Naive thymus-derived CD4-positive, alpha-beta T cell (primary cell): ENCODE measurements around the gene KRT81. TPM values are rescaled to one million over a fixed set of nuclear protein-coding genes. Genes with fewer than 3 reads are reported as not detected.

Source experiments
- ATAC-seq: fragments of 150-1000 bp; cut with Tn5 transposase; 2 replicates; pipeline ENCODE4 v1.10.0; 2021; ENCODE audit warnings: mild to moderate bottlenecking, moderate library complexity
- CTCF ChIA-PET: fragments of 350-600 bp; sonication (Branson Sonifier 250); formaldehyde crosslinking; loops from one replicate; lab custom pipeline; 2021; ENCODE audit warnings: antibody characterized with exemption; lab: Charles Lee
- POLR2A ChIA-PET: fragments of 350-600 bp; sonication (Branson Sonifier 250); formaldehyde crosslinking; loops from one replicate; lab custom pipeline; 2021; ENCODE audit warnings: antibody characterized with exemption, inconsistent platforms; lab: Charles Lee
- DNase-seq, 9 donors: peaks; one replicate each; pipeline versions ENCODE4 v3.0.0 to v3.0.0-alpha.2; 2020 to 2022; ENCODE audit warnings: mixed read lengths in 1 of 9
- H3K27ac ChIP-seq: one replicate; pipeline ENCODE4 v1.7.0; 2013; ENCODE audit warnings: mild to moderate bottlenecking, low read depth, low read length, moderate library complexity
- H3K27me3 ChIP-seq, 2 donors: one replicate each; pipeline ENCODE4 v1.7.0; 2013; ENCODE audit warnings: low read length in 2 of 2, mild to moderate bottlenecking in 2 of 2, moderate library complexity in 2 of 2; ENCODE audit not compliant: control insufficient read depth in 2 of 2, insufficient read depth in 2 of 2
- H3K36me3 ChIP-seq, 3 experiments: 1 replicate in 2 of 3; 2 replicates in 1 of 3; pipeline ENCODE4 v1.7.0; 2013; ENCODE audit warnings: low read length in 3 of 3, mild to moderate bottlenecking in 3 of 3, moderate library complexity in 1 of 3; ENCODE audit not compliant: insufficient read depth in 3 of 3, control insufficient read depth in 2 of 3
- H3K4me1 ChIP-seq, 2 donors: one replicate each; pipeline ENCODE4 v1.7.0; 2013; ENCODE audit warnings: low read length in 2 of 2, mild to moderate bottlenecking in 2 of 2, moderate library complexity in 1 of 2; ENCODE audit not compliant: control insufficient read depth in 2 of 2, insufficient read depth in 2 of 2
- H3K4me3 ChIP-seq: 2 replicates; pipeline ENCODE4 v1.7.0; 2013; ENCODE audit warnings: mild to moderate bottlenecking, low read length
- H3K9me3 ChIP-seq, 3 experiments: 1 replicate in 2 of 3; 2 replicates in 1 of 3; pipeline ENCODE4 v1.7.0; 2013; ENCODE audit warnings: low read length in 3 of 3; ENCODE audit not compliant: control insufficient read depth in 2 of 3
- H3K27ac Mint-ChIP-seq, 9 donors: one replicate each; pipeline ENCODE4 v1.8.0; 2020 to 2022; ENCODE audit warnings: mixed read lengths in 9 of 9, mild to moderate bottlenecking in 8 of 9, moderate library complexity in 5 of 9, inconsistent platforms in 2 of 9
- H3K27me3 Mint-ChIP-seq, 5 donors: one replicate each; pipeline ENCODE4 v1.8.0; 2021 to 2022; ENCODE audit warnings: mixed read lengths in 5 of 5, mild to moderate bottlenecking in 1 of 5
- H3K36me3 Mint-ChIP-seq, 5 donors: one replicate each; pipeline ENCODE4 v1.8.0; 2020 to 2022; ENCODE audit warnings: mixed read lengths in 5 of 5, mild to moderate bottlenecking in 3 of 5, inconsistent platforms in 1 of 5
- H3K4me1 Mint-ChIP-seq, 7 donors: one replicate each; pipeline ENCODE4 v1.8.0; 2020 to 2022; ENCODE audit warnings: mixed read lengths in 7 of 7, mild to moderate bottlenecking in 3 of 7, inconsistent platforms in 1 of 7
- H3K4me3 Mint-ChIP-seq, 10 donors: one replicate each; pipeline ENCODE4 v1.8.0; 2020 to 2022; ENCODE audit warnings: mild to moderate bottlenecking in 10 of 10, mixed read lengths in 10 of 10, moderate library complexity in 6 of 10, inconsistent platforms in 2 of 10
- H3K9me3 Mint-ChIP-seq, 11 donors: one replicate each; pipeline ENCODE4 v1.8.0; 2020 to 2022; ENCODE audit warnings: mixed read lengths in 11 of 11, mild to moderate bottlenecking in 4 of 11, inconsistent platforms in 1 of 11, moderate library complexity in 1 of 11
- intact Hi-C, 2 donors: fragments of 100-400 bp; cut with micrococcal nuclease; formaldehyde crosslinking; loops; one replicate each; pipeline ENCODE4 v1.15.1; 2023
- polyA plus RNA-seq, 2 donors: library from polyadenylated mRNA; unstranded; fragments of 300-500 nt; fragmentation: Illumina TruSeq; gene quantifications; one replicate each; pipeline ENCODE4 v1.2.3, GENCODE V29; 2021
- total RNA-seq, 6 experiments: library from RNA in 5 of 6; stranded (reverse) in 5 of 6; gene quantifications; 1 replicate in 5 of 6; 2 replicates in 1 of 6; pipeline ENCODE4 v1.2.3 and lab custom pipeline; 2021 to 2026

The KRT81 gene
- total and polyA plus RNA-seq, 7 experiments from 2014 or later = 0.15 to 0.21 TPM; not detected in 5

- H3K4me3 ChIP-seq = no peak overlapping the region
- Mint-ChIP-seq H3K27me3 (peaks cover 47 to 69% (median 57%) of the 10 kb centered on the region in 5 donors), H3K4me1 (peaks cover 0 to 56% (median 11%) of the 10 kb centered on the region in 7 donors), H3K9me3 (peaks cover 0 to 2% (median 0%) of the 10 kb centered on the region in 11 donors), H3K27ac (no peak overlapping the region), H3K36me3 (peaks cover 0 to 36% (median 0%) of the 10 kb centered on the region in 5 donors), H3K4me3 (no peak overlapping the region)
- ChIA-PET CTCF (no interaction called here), POLR2A (no interaction called here)
- ATAC-seq = no peak
- H3K4me1 ChIP-seq = no peaks in the 10 kb centered on the region
- no peaks in the 10 kb centered on the region for H3K36me3 ChIP-seq
- no peaks in the 10 kb centered on the region for H3K9me3 ChIP-seq
- no peak overlapping the region for H3K27ac ChIP-seq
- DNase-seq = no peak
- H3K27me3 ChIP-seq = peaks cover 0 to 2% of the 10 kb centered on the region in 2 donors
- intact Hi-C loops = no loop called here
Measured at GRCh38 chr12:52256584-52256935, 34.8 kb downstream of the KRT81 start.

DNA sequence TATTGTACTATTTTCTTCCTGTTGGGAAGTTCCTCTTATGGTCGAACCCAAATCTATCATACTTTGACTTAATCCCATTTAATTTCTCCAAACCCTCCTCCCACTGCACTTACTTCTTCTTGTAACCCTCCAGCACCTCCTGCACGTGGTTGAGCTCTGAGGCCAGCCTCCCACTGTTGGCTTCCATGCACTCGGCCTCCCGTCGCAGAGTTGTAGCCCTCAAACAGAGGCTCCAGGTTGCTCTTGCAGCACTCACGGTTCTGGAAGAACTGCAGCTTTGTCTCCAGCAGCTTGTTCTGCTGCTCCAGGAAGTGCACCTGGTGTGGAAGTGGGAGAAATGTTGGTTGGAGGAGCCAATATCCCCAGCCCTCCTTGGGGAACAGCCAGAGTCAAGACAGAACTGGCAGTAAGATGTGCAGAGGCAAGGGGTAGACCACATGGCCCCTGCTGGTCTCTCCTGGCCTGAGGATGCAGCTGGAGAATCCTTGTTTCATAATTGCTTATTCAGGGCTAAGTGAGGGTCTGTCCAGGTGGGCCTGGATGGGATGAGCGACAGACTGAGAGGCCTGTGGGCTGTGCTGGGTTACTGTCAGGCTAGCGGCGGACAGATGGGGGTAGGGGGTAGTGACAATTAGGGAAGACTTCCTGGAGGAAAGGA is 35.3 kb downstream of the KRT81 start:
- Histone ChIP-seq H3K27ac (no peak overlapping the region), H3K9me3 (no peaks in the 10 kb centered on the region), H3K36me3 (no peaks in the 10 kb centered on the region), H3K4me3 (no peak overlapping the region), H3K4me1 (no peaks in the 10 kb centered on the region), H3K27me3 (peaks cover 0 to 2% of the 10 kb centered on the region in 2 donors)
- peak overlapping the region in 1 of 9 donors; percentile 1 for H3K27ac Mint-ChIP-seq
- CTCF ChIA-PET = interaction anchor here (0.8 kb wide), 1 partner anchor 23 kb away, joined by 6 read pairs; no protein-coding TSS in a partner anchor
- H3K27me3 Mint-ChIP-seq = peaks cover 43 to 64% (median 52%) of the 10 kb centered on the region in 5 donors
- peaks cover 0 to 57% (median 16%) of the 10 kb centered on the region in 7 donors for H3K4me1 Mint-ChIP-seq
- POLR2A ChIA-PET = no interaction called here
- H3K9me3 Mint-ChIP-seq = peaks cover 0 to 2% (median 0%) of the 10 kb centered on the region in 11 donors
- ATAC-seq (no peak), DNase-seq (no peak)
- no peak overlapping the region for H3K4me3 Mint-ChIP-seq
- intact Hi-C loops = no loop called here
- peaks cover 0 to 38% (median 0%) of the 10 kb centered on the region in 5 donors for H3K36me3 Mint-ChIP-seq

GRCh38 chr12:52254965-52255751 is 36.2 kb downstream of the KRT81 start:
- H3K27me3 ChIP-seq = peaks cover 0 to 2% of the 10 kb centered on the region in 2 donors
- intact Hi-C loops = no loop called here
- Mint-ChIP-seq H3K27me3 (peaks cover 39 to 55% (median 46%) of the 10 kb centered on the region in 5 donors), H3K27ac (peak overlapping the region in 1 of 9 donors; percentile 1), H3K36me3 (peaks cover 0 to 36% (median 0%) of the 10 kb centered on the region in 5 donors), H3K9me3 (peaks cover 0 to 2% (median 0%) of the 10 kb centered on the region in 11 donors), H3K4me3 (no peak overlapping the region), H3K4me1 (peaks cover 0 to 52% (median 13%) of the 10 kb centered on the region in 7 donors)
- no peak for DNase-seq
- H3K4me3 ChIP-seq = no peak overlapping the region
- no peaks in the 10 kb centered on the region for H3K36me3 ChIP-seq
- no peaks in the 10 kb centered on the region for H3K4me1 ChIP-seq
- no peaks in the 10 kb centered on the region for H3K9me3 ChIP-seq
- no peak for ATAC-seq
- H3K27ac ChIP-seq = no peak overlapping the region
- CTCF ChIA-PET = interaction anchor here (0.8 kb wide), 1 partner anchor 24 kb away, joined by 6 read pairs; no protein-coding TSS in a partner anchor
- POLR2A ChIA-PET = no interaction called here

- no peak for DNase-seq
- intact Hi-C loops = no loop called here
- ChIA-PET CTCF (interaction anchor here (0.5 kb wide), 1 partner anchor 94 kb away, joined by 4 read pairs; no protein-coding TSS in a partner anchor), POLR2A (no interaction called here)
- H3K36me3 Mint-ChIP-seq = peaks cover 0 to 43% (median 0%) of the 10 kb centered on the region in 5 donors
- peak overlapping the region in 1 of 9 donors; percentile 49 for H3K27ac Mint-ChIP-seq
- H3K27ac ChIP-seq = no peak overlapping the region
- ATAC-seq = no peak
- H3K36me3 ChIP-seq = no peaks in the 10 kb centered on the region
- H3K4me1 ChIP-seq = no peaks in the 10 kb centered on the region
- H3K27me3 ChIP-seq = no peaks in the 10 kb centered on the region
- H3K27me3 Mint-ChIP-seq = peaks cover 38 to 59% (median 45%) of the 10 kb centered on the region in 5 donors
- no peak overlapping the region for H3K4me3 Mint-ChIP-seq
- H3K9me3 ChIP-seq = no peaks in the 10 kb centered on the region
- H3K9me3 Mint-ChIP-seq = peaks cover 0 to 2% (median 0%) of the 10 kb centered on the region in 11 donors
- peaks cover 0 to 53% (median 14%) of the 10 kb centered on the region in 7 donors for H3K4me1 Mint-ChIP-seq
- H3K4me3 ChIP-seq = no peak overlapping the region
Measured at GRCh38 chr12:52254180-52254964, 37.0 kb downstream of the KRT81 start.

GRCh38 chr12:52253391-52254179 is 37.7 kb downstream of the KRT81 start:
- ChIA-PET POLR2A (no interaction called here), CTCF (interaction anchor here (0.5 kb wide), 1 partner anchor 95 kb away, joined by 4 read pairs; no protein-coding TSS in a partner anchor)
- Histone ChIP-seq H3K27ac (no peak overlapping the region), H3K27me3 (no peaks in the 10 kb centered on the region), H3K36me3 (no peaks in the 10 kb centered on the region), H3K4me3 (no peak overlapping the region), H3K9me3 (no peaks in the 10 kb centered on the region), H3K4me1 (no peaks in the 10 kb centered on the region)
- DNase-seq (no peak), ATAC-seq (no peak)
- H3K36me3 Mint-ChIP-seq = peaks cover 0 to 46% (median 0%) of the 10 kb centered on the region in 5 donors
- H3K27me3 Mint-ChIP-seq = peaks cover 31 to 59% (median 44%) of the 10 kb centered on the region in 5 donors
- no peak overlapping the region for H3K4me3 Mint-ChIP-seq
- peaks cover 0 to 57% (median 14%) of the 10 kb centered on the region in 7 donors for H3K4me1 Mint-ChIP-seq
- intact Hi-C loops = no loop called here
- no peaks in the 10 kb centered on the region for H3K9me3 Mint-ChIP-seq
- H3K27ac Mint-ChIP-seq = peak overlapping the region in 1 of 9 donors; percentile 99
